NCI-H82 (cell line): Measurements from ENCODE around the gene RBM26.
"Not testable (repeated sequence)": the region's sequence is repeated elsewhere in the genome, so short reads cannot be mapped to it uniquely, and the experiment has no call there.

Experiments
- DNase-seq: peaks from one replicate; lab custom pipeline; 2025; lab: John Stamatoyannopoulos, UW

The RBM26 gene

DNA sequence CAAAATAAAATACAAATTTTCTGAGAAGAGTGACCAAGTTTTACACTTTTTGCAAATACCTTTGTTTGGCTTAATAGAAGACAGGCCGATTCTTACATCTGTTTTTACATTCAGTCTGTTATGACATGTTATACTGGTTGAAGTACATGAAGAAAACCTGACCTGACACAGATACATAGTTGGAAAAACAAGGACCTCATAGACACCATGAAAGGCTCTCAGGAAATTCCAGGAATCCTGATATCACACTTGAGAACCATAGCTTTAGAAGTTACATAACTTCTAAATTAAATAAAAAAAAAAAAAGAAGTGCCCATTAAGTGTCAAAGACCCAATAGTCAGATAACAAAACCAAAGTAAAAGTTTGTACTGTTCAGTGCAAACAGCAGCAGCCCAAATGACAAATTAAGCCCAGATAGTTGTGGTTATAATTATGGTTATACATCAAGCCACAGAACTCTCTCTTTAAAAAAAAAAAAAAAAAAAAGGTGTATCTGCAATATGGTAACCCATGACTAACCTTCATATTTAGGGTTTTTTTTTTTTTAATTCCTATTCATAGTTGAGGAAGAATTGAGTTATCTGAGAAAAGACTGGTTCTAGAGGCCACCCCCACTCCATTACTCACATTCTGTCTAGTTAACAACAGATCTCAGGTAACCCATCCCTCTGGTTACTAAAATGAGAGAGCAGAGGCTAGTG, 19.8 kb downstream of the RBM26 start:
- no peak for DNase-seq

DNA sequence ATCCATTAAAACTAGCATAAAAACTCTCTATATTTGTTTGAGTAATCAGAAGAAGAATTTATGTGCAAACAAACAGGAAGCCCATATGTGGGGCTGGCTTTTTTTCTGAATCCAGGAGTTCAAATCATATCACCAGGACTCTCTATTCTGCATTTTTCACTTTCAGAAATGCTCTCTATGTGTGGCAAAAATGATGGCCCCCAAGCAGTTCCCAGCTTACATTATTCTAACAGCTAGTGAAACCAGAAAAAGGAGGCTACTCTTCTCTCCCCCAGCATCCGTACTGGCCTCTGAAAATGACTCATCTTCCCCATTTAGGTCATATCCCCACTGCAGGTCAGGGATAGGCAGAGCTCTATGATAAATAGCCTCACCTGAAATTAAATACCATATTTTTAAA, 20.4 kb downstream of the RBM26 start:
- no peak for DNase-seq

DNA sequence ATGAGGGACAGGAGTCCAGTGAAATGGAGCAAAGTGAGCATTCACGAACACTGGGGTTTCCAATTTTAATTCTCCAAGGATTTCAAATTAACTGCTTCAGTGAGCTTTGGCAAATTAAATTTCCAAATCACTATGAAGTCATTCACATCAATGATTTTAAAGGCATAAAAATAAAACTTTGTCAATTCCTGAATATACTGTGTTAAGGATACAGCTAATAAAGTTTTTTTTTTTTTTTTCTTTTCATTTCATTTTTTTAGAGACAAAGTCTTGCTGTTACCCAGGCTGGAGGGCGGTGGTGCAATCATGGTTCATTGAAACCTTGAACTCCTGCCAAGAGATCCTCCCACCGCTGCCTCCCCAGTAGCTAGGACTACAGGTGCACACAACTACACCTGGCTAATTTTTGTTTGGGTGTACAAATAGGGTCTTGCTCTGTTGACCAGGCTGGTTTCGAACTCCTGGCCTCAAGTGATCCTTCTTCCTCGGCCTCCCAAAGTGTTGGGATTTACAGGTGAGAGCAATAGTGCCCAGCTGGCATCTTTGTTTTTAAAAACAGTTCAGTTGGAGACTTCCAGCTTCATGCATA, 21.9 kb downstream of the RBM26 start:
- DNase-seq: no peak

DNA sequence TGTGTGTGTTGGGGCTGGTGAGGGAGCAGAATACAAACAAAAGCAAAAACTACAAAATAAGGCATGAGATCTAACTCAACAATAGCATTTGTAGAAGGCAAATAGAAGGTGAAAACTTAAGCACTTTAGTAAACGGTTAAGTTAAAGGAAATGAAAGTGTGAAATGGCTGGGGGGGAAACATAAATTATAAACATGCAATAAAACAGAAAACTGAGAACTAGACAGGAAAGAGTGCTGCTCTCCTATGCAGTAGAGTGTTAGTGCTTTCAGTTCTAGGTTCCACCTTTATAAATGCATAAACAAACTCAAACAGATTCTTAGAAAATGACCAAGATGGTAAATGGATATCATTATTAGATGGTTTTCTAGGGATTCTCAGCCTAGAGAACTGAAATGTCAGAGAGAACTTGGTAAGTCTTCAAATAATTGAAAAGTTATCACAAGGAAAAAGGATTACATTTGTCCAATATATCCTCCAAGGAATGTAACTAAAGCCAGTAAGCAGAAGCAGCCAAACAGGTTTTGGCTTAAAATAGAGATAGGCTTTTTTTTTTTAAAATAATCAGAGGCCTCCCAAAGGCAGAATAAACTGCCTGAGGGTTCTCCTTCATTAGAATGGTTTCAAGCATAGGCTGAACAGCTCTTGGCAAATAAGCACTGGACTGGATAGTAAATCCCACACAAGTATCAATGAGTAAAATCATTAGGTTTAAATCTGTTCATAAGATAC, 23.3 kb downstream of the RBM26 start:
- DNase-seq: no peak

DNA sequence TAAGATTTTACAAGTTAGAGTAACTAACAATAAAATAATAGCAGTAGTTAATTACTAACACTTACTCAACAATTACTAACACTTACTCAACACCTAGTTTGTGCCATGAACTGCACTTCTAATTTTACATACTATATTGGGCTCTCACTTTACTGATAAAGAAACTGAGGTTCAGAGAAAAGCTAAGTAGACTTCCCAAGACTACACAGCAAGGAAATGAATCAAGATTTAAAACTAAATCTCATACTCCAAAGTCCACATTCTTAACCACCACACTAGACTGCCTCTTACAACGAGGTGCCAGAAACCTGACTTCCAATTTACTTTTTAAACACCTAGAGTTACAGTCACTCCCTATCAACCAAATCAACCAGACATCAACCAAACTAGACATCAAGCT, 25.1 kb downstream of the RBM26 start:
- no peak for DNase-seq

DNA sequence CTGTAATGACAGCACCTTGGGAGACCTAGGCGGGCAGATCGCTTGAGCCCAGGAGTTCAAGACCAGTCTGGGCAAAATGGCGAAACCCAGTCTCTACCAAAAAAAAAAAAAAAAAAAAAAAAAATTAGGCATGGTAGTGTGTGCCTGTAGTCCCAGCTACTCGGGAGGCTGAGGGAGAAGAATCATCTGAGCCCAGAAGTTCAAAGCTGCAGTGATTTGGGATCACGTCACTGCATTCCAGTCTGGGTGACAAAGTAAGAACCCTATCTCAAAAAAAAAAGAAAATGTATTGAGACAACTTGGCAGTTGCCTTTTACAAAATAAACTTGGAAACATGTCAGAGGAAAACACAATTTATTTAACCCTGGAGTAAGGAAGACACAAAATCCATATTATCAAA, 26.8 kb downstream of the RBM26 start:
- no peak for DNase-seq

DNA sequence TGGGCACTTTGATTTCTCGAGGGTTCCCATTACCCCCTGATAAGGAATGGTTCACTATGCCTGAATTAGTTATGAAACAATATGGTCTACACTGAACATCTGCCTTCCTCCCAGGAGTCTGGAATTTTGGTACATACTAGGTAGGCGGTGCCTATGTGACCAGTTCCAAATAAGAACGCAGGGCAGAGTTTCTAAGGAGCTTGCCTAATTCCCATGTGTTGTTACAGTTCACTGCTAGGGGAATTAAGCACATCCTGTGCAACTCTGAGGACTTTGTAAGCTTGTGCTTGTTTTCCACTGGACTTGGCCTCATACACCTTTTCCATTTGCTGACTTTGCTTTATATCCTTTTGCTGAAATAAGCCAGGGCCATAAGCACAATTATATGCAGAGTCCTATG, 29.2 kb downstream of the RBM26 start:
- DNase-seq: no peak

DNA sequence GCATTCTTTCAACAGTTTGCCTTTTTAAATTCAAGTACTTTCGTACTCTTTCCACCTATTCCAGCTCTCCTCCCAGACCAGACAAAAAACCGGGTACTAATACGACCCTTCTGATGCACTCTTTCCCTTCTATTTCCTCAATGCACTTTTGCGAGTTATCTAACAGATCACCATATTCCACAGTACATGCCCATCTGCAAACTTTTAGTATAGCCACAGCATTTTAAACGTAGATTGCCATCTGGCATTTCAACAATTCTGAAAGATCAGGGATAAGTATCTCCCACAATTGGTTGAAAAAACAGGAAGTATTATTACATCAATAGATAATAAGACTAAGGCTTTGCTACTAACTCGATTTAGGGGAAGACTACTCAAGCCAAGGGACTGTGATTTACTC, 31.5 kb downstream of the RBM26 start:
- peak; percentile 23 for DNase-seq

DNA sequence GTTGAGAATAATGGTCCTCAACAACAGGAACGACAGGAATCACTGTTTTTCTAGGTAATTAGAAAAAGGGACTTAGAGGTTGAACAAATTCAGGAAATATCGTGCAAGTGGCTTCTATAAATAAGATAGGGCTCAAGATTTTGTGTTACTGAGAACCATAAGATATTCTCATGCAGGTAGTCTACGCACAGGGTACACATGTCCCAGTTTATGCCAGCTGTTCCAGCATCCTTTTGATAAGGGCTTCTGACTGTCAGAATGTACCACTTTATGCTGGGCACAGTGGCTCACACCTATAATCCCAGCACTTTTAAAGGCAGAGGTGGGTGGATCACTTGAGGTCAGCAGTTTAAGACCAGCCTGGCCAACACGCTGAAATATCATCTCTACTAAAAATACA, 32.1 kb downstream of the RBM26 start:
- DNase-seq: no peak

DNA sequence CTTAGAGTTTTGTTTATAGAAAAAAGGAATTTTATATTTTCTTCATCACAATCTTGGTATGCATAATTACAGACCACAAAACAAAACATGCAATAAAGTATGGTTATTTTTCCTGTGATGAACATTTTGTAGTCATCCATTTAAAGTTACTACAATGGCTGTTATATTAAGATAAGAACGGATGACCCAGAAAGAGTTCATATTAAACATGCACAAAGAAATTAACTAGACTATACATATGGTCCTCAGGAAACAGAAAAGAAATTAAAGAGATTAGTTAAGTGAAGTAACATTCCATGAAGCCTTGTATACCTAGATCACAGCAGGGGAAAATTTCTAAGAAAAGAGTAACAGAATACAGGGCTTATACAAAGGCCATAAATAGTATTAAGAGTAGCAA, 36.8 kb downstream of the RBM26 start:
- DNase-seq: no peak

DNA sequence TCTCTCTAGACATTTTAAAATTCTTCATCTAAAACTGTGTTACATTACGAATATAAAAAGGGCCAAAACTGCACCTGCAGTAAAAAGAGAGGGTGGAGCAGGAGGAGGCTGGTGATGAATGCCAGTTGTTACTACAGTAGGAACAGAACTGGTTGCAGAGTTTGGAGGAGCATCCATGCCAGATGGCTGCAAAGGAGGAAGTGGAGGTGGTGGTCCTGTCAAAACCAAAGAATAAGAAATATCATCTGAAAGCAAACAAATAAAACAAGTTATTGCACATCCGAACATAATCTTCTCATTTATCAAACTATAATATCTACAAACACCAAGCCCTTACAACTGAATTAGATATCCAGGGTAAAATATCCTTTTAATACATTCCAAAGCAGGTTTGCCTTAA, 40.1 kb downstream of the RBM26 start:
- DNase-seq: no peak

DNA sequence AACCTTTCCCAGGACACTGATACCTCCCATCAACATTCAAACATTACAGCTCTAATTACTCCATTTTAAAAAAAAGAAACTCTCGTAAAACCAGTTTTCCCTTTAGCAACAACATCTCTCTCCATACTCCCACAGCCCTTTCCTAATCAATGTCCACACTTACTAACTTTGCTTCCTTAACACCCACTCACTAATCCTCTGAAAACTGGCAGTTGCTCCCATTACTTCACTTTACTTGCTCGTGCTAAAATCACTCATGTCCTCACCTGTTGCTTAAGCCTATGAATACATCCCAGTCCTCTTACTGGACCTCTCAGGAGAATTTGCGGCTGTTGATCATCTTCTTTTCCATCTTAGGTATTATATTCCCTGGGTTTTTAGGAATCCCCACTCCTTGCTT, 44.8 kb downstream of the RBM26 start:
- no peak for DNase-seq

DNA sequence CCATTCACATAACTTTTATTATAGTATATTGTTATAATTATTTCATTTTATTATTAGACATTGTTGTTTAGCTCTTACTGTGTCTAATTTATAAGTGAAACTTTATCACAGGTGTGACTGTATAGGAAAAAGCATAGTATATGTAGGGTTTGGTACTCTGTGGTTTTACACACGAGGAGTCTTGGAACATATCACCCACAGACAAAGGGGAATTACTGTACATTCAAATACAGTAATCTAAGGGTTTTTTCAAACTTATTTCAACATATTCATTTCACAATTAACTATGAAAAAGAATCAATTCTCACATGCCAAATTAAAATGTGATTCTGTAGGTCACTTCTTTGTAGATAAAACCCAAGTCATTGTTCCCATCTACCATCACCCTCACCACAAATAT, 46.0 kb downstream of the RBM26 start:
- DNase-seq: no peak

DNA sequence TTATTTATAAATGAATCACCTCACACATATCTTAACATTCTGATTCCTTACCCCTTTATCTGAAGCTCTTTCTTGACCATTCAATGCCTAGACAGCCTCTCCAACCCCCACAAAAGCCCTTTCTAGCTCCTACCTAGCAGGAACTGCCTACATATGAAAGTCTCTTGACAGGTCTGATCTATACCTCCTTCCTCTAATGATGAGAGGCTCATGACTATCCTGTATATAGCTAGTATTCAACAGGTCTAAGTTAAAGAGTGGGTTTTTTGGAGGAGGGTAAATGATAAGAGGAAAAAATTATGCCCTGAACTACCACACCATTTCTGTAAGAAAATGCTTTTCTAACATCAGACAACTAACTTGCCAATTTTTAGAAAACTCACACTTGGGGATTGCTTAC, 47.0 kb downstream of the RBM26 start:
- no peak for DNase-seq

DNA sequence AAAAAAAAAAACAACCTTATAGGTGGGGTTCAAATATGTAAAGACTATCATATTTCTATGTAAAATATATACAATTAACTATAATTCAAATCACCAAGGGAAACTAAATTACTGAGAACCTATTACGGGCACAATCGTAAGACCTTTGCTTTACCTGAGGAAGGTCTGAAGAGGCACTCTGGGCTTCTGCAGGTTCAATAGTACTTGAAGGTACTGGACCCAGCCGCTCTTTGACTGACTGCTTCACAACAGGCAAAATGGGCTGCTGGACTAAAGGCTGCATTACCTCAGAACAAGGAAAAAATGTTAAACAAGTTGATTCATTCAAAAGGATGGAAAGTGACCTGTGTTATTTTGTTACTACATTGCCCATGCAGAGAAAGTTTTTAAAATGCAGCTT, 51.8 kb downstream of the RBM26 start:
- DNase-seq: no peak

DNA sequence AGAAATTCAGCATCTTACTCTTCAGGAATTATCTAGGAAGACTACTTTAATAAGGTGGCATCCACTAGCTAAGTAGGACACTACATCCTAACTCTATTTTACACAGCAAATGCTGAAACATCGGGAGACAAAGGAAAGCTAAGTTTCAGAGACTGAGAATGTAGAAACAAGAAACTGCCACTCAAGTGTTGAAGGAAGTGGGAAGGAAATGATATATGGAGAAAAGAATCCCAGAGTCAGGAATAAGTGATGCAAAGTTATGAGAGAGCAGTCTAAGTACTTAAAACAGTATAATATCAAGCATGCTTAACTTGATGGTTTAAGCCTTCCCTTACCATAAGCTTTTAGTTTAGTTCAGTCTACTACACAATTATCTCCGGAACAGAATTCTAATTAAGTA, 52.4 kb downstream of the RBM26 start:
- DNase-seq: no peak

DNA sequence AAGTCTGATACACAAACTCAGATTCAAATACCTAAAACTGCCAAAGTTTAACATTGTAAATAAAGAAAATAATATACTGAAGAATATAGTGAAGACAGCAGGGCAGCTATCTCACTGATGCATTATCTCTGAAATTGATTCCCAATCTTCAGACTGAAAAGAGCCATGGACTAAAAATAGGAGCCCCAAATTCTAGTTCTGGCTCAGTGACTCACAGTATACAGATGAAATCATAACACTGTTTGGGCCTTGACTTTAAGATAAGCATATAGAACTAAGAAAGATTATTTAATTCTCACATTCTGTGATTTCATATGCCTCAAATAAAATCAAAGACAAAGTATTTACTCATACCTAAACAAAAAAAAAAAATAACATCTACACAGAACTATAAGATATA, 53.9 kb downstream of the RBM26 start:
- no peak for DNase-seq

DNA sequence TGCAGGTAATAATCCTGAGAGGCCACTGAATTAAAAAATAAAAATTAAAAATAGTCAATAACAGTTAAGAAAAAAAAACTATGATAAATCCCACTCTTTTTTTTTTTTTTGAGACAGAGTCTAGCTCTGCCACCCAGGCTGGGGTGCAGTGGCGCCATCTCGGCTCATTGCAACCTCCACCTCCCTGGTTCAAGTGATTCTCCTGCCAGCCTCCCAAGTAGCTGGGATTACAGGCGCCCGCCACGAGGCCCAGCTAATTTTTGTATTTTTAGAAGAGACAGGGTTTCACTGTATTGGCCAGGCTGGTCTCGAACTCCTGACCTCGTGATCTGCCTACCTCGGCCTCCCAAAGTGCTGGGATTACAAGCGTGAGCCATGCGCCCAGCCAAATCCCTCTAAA, 56.4 kb downstream of the RBM26 start:
- not testable (repeated sequence) for DNase-seq

DNA sequence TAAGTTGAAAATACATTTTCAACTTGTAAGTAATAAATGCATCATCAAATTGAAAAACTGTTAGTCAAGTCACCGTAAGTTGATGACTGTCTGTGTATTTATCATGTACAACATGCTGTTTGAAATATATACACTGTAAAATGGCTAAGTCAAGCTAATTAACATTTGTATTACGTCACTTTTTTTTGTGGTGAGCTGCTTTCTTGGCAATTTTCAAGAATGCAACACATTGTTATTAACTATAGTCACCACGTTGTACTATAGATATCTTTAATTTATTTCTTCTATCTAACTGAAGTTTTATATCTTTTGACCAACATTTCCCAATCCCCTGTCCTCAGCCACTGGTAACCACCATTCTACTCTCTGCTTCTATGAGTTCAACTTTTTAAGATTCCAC, 57.0 kb downstream of the RBM26 start:
- DNase-seq: no peak

DNA sequence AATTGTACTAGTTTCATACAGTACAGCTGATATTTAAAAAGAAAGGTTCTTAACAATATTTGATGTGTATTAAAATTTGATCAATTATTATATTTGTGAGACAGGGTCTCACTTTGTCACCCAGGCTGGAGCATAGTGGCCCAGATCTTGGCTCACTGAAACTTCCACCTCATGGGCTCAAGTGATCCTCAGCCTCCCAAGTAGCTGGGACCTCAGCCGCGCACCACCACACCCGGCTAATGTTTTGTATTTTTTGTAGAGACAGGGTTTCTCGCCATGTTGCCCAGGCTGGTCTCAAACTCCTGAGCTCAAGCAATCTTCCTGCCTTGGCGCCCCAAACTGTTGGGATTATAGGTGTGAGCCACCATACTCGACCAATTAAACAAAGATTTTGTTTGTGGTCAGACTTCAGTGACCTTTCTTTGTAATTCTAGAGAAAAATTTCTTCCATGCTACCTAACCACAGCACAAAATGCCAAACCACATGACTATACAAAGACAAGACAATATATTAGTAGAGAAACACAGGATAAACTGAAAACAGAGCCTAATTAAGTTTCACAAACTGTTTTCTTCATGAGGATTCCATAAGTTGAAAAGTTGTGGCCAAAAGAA, 59.6 kb downstream of the RBM26 start:
- DNase-seq: no peak

DNA sequence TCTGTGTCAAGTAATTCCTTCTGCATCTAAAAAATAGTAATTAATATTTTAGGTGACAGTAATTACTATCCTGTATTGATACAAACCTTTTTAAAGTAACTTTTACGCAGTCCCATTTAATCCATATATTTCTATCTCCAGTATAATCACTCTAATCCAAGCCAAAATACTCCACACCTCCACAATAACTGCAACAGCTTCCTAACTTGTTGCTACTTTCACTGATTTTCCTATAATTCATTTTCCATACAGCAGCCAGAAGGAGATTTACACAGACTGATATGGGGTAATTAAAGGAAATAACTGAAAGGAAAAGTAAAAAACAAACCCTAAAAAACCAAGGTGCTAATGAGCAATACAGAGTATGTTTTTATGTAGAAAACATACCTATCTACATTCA, 64.9 kb downstream of the RBM26 start:
- DNase-seq: no peak

DNA sequence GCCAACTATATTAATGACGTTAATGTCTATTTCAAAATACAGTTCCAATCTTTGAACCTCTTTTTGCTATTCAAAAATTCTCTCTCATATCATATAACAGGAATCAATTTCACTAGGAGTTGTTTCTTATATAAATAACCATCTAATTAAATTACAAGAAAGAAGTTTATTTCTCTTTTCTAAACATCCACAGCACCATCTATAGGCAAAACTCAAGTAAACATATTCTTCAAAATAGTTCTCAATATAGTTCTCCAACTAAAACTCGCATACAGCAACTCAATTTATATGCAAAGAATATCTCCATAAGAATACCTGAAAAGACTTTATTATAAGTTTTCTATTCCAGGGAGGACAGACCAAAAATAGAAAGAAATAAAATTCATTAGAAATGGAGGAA, 65.6 kb downstream of the RBM26 start:
- DNase-seq: no peak

DNA sequence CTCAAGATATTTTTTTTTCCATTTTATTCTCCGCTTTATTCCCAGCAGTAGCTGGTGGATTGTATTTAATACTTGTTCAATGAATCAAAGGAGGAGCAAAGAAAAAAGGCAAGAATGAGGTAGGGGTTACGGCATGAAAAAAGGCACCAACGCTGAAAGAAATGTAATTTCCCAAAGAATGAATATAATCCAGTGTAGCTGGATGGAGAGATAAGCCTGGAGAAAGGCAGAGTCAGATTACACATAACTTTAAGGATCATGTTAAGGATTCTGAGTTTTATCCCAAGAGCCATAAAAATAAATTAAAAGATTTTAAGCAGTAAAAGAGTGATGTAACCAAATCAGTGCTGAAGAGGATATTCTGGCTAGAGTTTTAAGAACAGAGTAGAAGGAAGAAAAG, 67.7 kb downstream of the RBM26 start:
- no peak for DNase-seq
